HepG2 (cell line): ENCODE data around the gene TBC1D10B. TPM values are rescaled to one million over a fixed set of nuclear protein-coding genes. Genes with fewer than 3 reads are reported as not detected.
A peak's percentile ranks its signal among the peaks of the same experiment; 100 is the strongest.

ENCODE experiments used
- ARNT ChIP-seq: fragments of 450-650 bp; IDR thresholded peaks from 2 replicates; pipeline ENCODE4 v1.6.1; 2017
- GZF1 ChIP-seq: sonication (generic); formaldehyde crosslinking; IDR thresholded peaks from 2 replicates; pipeline ENCODE4 v1.5.1; 2020; ENCODE audit warnings: mild to moderate bottlenecking, missing genetic modification reagents
- MATR3 ChIP-seq: sonication (generic); formaldehyde crosslinking; IDR thresholded peaks from 2 replicates; pipeline ENCODE4 v1.4.0; 2020; ENCODE audit warnings: missing genetic modification reagents
- NBN ChIP-seq: fragments of 450-650 bp; conservative IDR thresholded peaks from 2 replicates; pipeline ENCODE4 v1.6.1; 2017
- ONECUT2 ChIP-seq: sonication (generic); formaldehyde crosslinking; IDR thresholded peaks from 2 replicates; pipeline ENCODE4 v1.4.0; 2020; ENCODE audit warnings: missing genetic modification reagents
- ZBTB7A ChIP-seq: sonication (generic); formaldehyde crosslinking; IDR thresholded peaks from 2 replicates; pipeline ENCODE4 v1.8.0; 2022; ENCODE audit warnings: mild to moderate bottlenecking, missing genetic modification reagents
- ZBTB8A ChIP-seq: sonication (generic); formaldehyde crosslinking; IDR thresholded peaks from 2 replicates; pipeline ENCODE4 v1.4.0; 2020; ENCODE audit warnings: mild to moderate bottlenecking, low read depth, missing genetic modification reagents, borderline replicate concordance
- ZNF225 ChIP-seq: sonication (generic); formaldehyde crosslinking; IDR thresholded peaks from 2 replicates; pipeline ENCODE4 v1.4.0; 2020; ENCODE audit warnings: mild to moderate bottlenecking, missing genetic modification reagents
- ZNF598 ChIP-seq: sonication (generic); formaldehyde crosslinking; IDR thresholded peaks from 2 replicates; pipeline ENCODE4 v1.5.1; 2020; ENCODE audit warnings: mild to moderate bottlenecking, missing genetic modification reagents, borderline replicate concordance
- polyA plus RNA-seq, 8 experiments: library from polyadenylated mRNA; depleted of rRNA in 3 of 8; stranded (reverse) in 7 of 8; unstranded in 1 of 8; fragments of >200 nt; fragmentation: Illumina TruSeq in 4 of 8; extraction: Trizol in 4 of 8; gene quantifications; 2 replicates each; pipeline versions ENCODE4 v1.2.1 to v1.2.3, GENCODE V29; 2011 to 2016; ENCODE audit warnings: low read depth in 4 of 8, missing spikeins in 1 of 8, mixed read lengths in 1 of 8; ENCODE audit not compliant: insufficient read depth in 1 of 8
- total RNA-seq, 5 experiments: library from RNA; depleted of rRNA; stranded (reverse); fragments of >200 nt; fragmentation: Illumina TruSeq; extraction: Trizol; gene quantifications; 2 replicates each; pipeline ENCODE4 v1.2.3, GENCODE V29; 2016; ENCODE audit warnings: low read depth in 1 of 5
- TF ChIP-seq, protein P1 (sequence below): sonication (generic); formaldehyde crosslinking; IDR thresholded peaks from 2 replicates; pipeline ENCODE4 v1.9.0; 2021; ENCODE audit warnings: missing genetic modification reagents, borderline replicate concordance
- TF ChIP-seq, protein P2 (sequence below): sonication (generic); formaldehyde crosslinking; IDR thresholded peaks from 2 replicates; pipeline ENCODE4 v1.9.0; 2022; ENCODE audit warnings: low read depth, missing genetic modification reagents
- TF ChIP-seq, protein P3 (sequence below): sonication (generic); formaldehyde crosslinking; IDR thresholded peaks from 2 replicates; pipeline ENCODE4 v1.8.0; 2022; ENCODE audit warnings: low read depth, missing genetic modification reagents
- TF ChIP-seq, protein P4 (sequence below): sonication (generic); formaldehyde crosslinking; conservative IDR thresholded peaks from 2 replicates; pipeline ENCODE4 v1.4.0; 2020; ENCODE audit warnings: missing genetic modification reagents
- TF ChIP-seq, protein P5 (sequence below): sonication (generic); formaldehyde crosslinking; IDR thresholded peaks from 2 replicates; pipeline ENCODE4 v1.4.0; 2020; ENCODE audit warnings: missing genetic modification reagents
- TF ChIP-seq, protein P6 (sequence below): IDR thresholded peaks from 2 replicates; pipeline ENCODE4 v1.6.1; 2016; ENCODE audit warnings: low read depth
- TF ChIP-seq, protein P7 (sequence below): sonication (generic); formaldehyde crosslinking; IDR thresholded peaks from 2 replicates; pipeline ENCODE4 v1.4.0; 2020; ENCODE audit warnings: missing genetic modification reagents, borderline replicate concordance
- TF ChIP-seq, protein P8 (sequence below): sonication (generic); formaldehyde crosslinking; IDR thresholded peaks from 2 replicates; pipeline ENCODE4 v1.9.0; 2021; ENCODE audit warnings: missing genetic modification reagents, mild to moderate bottlenecking, borderline replicate concordance

The TBC1D10B gene
- total and polyA plus RNA-seq, 2 of the 13 experiments (the other 11 are each of a cell fraction or from before 2014, with no cell fraction given) = 15.7 to 24.8 TPM

DNA sequence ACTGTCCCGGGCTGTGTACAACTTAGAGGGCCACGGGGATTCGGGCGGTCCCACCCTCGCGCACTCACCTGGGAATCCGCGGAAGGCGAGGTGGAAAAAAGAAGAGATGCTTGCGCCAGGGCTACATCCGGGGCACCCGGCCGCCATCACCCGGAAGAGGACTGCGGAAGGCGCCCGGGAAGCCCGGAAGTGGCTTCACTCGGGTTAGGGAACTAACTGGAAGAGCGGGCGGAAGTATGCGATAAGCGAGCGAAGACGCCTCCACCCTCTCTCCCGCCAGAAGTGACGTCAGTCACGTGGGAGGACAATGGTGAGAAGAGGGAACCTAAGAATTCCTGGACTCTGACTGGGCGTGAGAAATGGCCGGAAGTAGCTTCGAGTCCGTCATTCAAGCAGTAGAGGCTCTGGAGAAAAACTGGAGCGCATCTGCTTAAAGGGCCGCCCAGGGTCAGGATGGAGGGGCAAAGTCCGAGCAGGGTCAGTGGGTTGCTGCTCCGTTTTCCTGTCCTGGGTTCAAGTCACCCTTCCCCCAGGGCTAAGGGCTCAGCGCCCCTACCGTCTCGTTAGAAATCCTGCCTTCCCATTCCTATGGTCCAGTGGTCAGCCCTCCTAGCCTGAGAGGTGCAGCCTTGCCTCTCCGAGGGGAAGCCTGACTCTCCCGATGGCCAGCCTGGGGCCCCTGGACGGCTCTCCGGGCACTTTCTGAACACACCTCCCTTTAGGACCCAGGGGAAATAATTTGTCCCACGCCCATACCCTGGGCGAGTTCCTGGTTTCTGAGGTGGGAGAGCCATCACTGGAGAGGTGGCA, 14.9 kb downstream of the TBC1D10B start, which contains the start of gene CD2BP2 (continued):
- TF ChIP-seq, protein P1, sequence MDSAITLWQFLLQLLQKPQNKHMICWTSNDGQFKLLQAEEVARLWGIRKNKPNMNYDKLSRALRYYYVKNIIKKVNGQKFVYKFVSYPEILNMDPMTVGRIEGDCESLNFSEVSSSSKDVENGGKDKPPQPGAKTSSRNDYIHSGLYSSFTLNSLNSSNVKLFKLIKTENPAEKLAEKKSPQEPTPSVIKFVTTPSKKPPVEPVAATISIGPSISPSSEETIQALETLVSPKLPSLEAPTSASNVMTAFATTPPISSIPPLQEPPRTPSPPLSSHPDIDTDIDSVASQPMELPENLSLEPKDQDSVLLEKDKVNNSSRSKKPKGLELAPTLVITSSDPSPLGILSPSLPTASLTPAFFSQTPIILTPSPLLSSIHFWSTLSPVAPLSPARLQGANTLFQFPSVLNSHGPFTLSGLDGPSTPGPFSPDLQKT = 0 out of 2 replicates have a peak, but pooled peaks have one; percentile 41
- TF ChIP-seq MATR3 (no peak), GZF1 (no peak), NBN (no peak), ZBTB8A (CRISPR knock-in tag) (0 out of 2 replicates have a peak, but pooled peaks have one; percentile 29), ARNT (no peak), ZBTB7A (CRISPR knock-in tag) (peak; percentile 13; the same call in 1 of the 2 replicates), ZNF225 (CRISPR knock-in tag) (no peak), ONECUT2 (CRISPR knock-in tag) (no peak), ZNF598 (CRISPR knock-in tag) (0 out of 2 replicates have a peak, but pooled peaks have one; percentile 6)
- TF ChIP-seq, protein P2, sequence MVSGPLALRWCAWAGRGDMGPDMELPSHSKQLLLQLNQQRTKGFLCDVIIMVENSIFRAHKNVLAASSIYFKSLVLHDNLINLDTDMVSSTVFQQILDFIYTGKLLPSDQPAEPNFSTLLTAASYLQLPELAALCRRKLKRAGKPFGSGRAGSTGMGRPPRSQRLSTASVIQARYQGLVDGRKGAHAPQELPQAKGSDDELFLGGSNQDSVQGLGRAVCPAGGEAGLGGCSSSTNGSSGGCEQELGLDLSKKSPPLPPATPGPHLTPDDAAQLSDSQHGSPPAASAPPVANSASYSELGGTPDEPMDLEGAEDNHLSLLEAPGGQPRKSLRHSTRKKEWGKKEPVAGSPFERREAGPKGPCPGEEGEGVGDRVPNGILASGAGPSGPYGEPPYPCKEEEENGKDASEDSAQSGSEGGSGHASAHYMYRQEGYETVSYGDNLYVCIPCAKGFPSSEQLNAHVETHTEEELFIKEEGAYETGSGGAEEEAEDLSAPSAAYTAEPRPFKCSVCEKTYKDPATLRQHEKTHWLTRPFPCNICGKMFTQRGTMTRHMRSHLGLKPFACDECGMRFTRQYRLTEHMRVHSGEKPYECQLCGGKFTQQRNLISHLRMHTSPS (CRISPR knock-in tag) = peak; percentile 79; the same call in 1 of the 2 replicates
- TF ChIP-seq, protein P3, sequence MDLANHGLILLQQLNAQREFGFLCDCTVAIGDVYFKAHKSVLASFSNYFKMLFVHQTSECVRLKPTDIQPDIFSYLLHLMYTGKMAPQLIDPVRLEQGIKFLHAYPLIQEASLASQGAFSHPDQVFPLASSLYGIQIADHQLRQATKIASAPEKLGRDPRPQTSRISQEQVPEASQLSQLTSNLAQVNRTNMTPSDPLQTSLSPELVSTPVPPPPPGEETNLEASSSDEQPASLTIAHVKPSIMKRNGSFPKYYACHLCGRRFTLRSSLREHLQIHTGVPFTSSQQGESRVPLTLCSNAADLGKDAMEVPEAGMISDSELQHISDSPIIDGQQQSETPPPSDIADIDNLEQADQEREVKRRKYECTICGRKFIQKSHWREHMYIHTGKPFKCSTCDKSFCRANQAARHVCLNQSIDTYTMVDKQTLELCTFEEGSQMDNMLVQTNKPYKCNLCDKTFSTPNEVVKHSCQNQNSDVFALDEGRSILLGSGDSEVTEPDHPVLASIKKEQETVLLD (CRISPR knock-in tag) = peak; percentile 26; the same call in 1 of the 2 replicates
- TF ChIP-seq, protein P4, sequence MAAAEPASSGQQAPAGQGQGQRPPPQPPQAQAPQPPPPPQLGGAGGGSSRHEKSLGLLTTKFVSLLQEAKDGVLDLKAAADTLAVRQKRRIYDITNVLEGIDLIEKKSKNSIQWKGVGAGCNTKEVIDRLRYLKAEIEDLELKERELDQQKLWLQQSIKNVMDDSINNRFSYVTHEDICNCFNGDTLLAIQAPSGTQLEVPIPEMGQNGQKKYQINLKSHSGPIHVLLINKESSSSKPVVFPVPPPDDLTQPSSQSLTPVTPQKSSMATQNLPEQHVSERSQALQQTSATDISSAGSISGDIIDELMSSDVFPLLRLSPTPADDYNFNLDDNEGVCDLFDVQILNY (CRISPR knock-in tag) = 0 out of 2 replicates have a peak, but pooled peaks have one; percentile 23
- TF ChIP-seq, protein P5, sequence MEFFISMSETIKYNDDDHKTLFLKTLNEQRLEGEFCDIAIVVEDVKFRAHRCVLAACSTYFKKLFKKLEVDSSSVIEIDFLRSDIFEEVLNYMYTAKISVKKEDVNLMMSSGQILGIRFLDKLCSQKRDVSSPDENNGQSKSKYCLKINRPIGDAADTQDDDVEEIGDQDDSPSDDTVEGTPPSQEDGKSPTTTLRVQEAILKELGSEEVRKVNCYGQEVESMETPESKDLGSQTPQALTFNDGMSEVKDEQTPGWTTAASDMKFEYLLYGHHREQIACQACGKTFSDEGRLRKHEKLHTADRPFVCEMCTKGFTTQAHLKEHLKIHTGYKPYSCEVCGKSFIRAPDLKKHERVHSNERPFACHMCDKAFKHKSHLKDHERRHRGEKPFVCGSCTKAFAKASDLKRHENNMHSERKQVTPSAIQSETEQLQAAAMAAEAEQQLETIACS = peak; percentile 56; the same call in 1 of the 2 replicates
- TF ChIP-seq, protein P6, sequence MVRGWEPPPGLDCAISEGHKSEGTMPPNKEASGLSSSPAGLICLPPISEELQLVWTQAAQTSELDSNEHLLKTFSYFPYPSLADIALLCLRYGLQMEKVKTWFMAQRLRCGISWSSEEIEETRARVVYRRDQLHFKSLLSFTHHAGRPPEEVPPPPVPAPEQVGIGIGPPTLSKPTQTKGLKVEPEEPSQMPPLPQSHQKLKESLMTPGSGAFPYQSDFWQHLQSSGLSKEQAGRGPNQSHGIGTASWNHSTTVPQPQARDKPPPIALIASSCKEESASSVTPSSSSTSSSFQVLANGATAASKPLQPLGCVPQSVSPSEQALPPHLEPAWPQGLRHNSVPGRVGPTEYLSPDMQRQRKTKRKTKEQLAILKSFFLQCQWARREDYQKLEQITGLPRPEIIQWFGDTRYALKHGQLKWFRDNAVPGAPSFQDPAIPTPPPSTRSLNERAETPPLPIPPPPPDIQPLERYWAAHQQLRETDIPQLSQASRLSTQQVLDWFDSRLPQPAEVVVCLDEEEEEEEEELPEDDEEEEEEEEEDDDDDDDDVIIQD (CRISPR knock-in tag) = no peak
- TF ChIP-seq, protein P7, sequence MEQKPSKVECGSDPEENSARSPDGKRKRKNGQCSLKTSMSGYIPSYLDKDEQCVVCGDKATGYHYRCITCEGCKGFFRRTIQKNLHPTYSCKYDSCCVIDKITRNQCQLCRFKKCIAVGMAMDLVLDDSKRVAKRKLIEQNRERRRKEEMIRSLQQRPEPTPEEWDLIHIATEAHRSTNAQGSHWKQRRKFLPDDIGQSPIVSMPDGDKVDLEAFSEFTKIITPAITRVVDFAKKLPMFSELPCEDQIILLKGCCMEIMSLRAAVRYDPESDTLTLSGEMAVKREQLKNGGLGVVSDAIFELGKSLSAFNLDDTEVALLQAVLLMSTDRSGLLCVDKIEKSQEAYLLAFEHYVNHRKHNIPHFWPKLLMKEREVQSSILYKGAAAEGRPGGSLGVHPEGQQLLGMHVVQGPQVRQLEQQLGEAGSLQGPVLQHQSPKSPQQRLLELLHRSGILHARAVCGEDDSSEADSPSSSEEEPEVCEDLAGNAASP = peak; percentile 38
- TF ChIP-seq, protein P8, sequence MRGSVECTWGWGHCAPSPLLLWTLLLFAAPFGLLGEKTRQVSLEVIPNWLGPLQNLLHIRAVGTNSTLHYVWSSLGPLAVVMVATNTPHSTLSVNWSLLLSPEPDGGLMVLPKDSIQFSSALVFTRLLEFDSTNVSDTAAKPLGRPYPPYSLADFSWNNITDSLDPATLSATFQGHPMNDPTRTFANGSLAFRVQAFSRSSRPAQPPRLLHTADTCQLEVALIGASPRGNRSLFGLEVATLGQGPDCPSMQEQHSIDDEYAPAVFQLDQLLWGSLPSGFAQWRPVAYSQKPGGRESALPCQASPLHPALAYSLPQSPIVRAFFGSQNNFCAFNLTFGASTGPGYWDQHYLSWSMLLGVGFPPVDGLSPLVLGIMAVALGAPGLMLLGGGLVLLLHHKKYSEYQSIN = no peak
